HG03135 (cell line): ENCODE data around the gene ELP6.

Source experiments
- ATAC-seq: cut with Tn5 transposase; IDR thresholded peaks from one replicate; pipeline ENCODE4 v1.9.1; 2021; ENCODE audit warnings: mild to moderate bottlenecking, moderate library complexity; ENCODE audit not compliant: unreplicated experiment

Gene ELP6, protein sequence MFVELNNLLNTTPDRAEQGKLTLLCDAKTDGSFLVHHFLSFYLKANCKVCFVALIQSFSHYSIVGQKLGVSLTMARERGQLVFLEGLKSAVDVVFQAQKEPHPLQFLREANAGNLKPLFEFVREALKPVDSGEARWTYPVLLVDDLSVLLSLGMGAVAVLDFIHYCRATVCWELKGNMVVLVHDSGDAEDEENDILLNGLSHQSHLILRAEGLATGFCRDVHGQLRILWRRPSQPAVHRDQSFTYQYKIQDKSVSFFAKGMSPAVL

DNA sequence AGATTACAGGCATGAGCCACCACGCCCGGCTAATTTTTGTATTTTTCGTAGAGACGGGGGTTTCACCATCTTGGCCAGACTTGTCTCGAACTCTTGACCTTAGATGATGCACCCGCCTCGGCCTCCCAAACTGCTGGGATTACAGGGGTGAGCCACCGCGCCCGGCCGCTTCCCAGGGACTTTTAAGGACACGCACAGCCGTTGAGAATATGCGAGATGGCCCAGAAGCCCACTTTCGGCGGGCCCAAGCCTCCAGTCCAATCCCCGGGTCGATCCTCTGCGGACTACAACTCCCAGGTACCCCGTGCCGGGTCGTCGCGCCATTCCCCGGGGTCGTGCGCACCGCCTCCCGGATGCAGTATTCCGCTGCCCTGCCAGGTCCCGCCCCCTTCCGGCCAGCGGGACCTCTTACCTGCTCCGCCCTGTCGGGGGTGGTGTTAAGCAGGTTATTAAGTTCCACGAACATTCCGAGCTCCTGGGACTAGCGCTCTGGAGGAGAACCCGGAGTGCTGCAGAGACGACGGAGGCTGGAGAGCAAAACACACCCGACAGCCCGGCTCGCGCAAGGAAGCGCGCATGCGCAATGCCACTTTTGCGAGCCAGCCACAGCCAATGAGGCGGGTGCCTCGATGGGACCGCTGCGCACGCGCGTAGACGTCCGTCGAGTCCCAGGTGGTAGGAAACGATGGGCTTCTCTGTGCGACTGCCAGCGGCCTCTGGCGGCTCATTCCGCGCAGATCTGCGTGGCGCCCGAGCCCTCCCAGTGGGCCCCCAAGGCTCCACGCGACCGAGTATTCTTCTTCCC lies at the start of gene ELP6:
Gene ELP6 (minus strand): TSS at position 588 of the 805 bp plus-strand sequence. CDS start 122 bp downstream, at position 466.
- peak; percentile 89 for ATAC-seq

DNA sequence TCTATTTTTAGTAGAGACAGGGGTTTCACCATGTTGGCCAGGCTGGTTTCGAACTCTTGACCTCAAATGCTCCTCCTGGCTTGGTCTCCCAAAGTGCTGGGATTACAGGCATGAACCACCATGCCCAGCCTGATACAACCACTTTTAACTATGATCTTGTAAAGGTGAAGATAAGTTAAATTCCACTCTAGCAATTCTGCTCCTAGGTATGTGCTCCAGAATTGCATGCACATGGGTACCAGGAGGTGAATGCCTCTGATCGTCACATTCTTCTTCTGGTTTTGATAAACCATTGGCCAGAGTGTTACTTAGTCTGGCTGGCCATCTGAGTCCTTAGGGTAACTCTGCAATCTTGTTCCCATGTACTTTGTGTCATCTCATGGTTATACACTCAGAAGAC lies 42.8 kb upstream of the ELP6 start:
- no peak for ATAC-seq

- ATAC-seq: no peak
These were observed 40.8 kb upstream of the ELP6 start for GRCh38 chr3:47554335-47554734.

DNA sequence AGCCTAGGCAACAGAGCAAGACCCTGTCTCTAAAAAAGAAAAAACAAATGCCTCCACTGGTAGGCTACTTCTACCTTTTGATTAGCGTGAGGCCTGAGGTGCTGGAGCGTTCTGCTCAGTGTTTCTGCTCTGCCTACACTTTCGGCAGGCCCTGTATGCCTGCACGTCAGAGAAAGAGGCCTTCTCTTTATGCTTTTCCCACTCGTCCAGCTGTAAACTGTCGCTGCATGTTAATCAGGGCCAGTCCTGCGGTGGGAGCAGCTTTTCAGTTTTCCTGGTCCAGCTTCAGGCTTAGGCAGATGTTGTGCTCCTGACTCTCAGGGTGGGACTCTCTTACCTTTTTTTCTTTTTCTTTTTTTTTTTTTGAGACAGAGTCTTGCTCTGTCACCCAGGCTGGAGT lies 39.9 kb upstream of the ELP6 start:
- ATAC-seq: no peak

DNA sequence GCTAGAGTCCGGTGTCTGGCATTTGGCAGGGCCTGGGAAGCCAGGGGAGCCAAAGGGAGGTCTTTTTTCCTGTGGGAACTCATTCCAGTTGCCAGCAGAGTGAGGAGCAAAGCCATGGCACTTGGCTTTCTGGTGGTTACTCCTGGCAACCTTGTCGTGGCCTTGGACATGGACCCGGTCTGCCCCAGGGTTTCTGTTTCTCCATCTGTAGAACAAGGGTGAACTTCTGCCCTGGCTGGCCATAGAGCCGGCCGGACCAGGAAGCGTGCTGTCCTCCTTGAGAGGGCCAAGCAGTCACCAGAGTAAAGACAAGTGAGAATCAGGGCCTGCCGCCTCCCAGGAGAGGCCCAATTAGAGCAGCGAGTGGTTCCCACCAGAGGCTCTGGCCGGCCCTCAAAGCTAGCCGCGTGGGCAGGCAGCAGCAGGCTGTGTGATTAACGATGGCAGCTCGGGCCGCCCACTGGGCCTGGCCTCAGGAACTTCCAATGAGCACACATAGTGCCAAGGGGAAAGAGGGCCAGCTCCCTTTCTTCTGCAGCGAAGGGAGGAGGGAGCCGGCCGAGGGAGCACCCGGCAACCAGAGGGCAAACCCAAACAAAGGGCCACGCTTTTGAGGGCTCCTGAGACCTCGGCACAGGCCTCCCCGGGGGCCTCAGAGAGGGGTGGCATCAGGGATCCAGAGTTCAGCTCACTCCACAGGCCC lies 29.1 kb upstream of the ELP6 start:
- ATAC-seq: no peak

GRCh38 chr3:47541583-47542108 lies 28.1 kb upstream of the ELP6 start:
- no peak for ATAC-seq

- ATAC-seq: no peak
These were observed 26.8 kb upstream of the ELP6 start for GRCh38 chr3:47540281-47540680.

DNA sequence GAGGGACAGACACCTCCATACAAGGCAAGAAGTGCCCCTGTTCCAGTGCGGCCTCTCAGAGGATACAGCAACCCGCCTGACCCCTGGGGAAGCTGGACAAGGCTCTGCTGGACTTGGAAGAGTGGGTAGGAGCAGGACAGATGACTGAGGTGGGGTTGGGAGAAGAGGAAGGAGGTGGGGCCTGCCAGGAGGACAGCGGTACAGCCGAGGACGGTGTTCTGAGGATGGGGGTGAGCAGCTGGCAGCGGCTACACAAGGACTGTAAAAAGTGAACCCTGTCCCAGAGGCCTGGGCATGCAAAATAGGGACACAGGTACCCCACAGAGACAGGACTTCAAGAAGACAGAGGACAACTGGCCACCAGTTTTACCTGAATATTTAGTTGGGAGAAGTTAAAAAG lies 23.5 kb upstream of the ELP6 start:
- ATAC-seq: no peak

- ATAC-seq: no peak
These were observed 22.8 kb upstream of the ELP6 start for GRCh38 chr3:47536221-47536891.

DNA sequence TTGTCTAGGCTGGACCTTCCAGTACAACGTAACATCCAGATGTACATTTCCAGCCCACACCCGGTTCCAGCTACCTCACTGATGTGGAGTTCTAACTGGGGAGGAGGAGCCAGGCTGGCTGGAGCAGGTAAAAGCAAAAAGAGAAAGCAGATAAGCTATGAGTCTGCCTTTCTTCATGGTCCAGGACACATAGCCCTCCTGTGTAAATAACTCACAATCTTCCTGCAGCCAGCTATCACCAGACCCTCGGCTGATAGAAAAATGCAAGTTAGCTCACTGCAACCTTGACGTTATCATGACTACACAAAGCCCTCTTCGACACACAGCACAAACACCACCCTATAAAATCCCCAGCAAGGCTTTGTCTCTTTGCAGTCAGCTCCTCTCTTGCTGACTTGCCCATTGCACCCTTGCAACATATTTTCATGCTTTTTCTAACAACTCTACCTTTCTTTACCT lies 20.5 kb upstream of the ELP6 start:
- no peak for ATAC-seq

DNA sequence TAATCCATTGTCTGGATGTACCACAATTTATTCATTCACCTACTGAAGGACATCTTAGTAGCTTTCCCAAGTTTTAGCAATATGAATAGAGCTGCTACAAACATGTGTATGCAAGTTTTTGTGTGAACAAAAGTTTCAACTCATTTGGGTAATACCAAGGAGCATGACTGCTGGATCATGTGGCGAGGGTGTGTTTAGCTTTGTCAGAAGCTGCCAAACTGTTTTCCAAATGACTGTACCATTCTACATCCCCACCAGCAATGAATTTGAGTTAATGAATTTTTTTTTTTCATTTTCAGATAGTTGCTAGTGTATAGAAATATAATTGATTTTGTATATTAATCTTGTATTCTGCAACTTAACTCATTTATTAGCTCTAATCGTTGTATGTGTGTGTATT lies 20.0 kb upstream of the ELP6 start:
- no peak for ATAC-seq

DNA sequence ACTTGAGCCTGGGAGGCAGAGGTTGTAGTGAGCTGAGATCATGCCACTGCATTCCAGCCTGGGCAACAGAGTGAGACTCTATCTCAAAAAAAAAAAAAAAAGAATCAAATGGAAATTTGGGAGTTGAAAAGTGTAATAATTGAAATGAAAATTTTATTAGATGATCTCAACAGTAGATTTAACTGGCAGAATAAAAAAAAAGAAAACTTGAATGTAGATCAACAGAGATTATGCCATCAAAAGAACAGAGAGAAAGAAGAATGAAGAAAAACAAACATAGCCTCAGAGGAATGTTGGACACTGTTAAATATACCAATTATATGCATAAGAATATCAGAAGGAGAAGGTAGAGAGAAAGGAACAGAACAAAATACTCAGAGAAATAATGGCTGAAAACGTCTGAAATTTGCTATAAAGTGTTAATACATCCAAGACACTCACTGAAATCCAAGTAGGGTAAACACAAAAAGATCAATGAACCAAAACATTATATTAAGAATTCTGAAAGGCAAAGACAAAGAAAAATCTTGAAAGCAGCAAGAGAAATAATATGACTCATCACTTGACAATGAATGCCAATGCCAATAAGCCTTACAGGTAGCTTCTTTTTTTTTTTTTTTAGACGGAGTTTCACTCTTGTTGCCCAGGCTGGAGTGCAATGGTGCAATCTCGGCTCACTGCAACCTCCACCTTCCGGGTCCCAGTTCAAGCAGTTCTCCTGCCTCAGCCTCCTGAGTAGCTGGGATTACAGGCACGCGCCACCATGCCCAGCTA lies 14.6 kb upstream of the ELP6 start:
- ATAC-seq: no peak

- ATAC-seq: no peak
These were observed 12.1 kb upstream of the ELP6 start for GRCh38 chr3:47525617-47526016.

- ATAC-seq: no peak
These were observed 10.0 kb upstream of the ELP6 start for GRCh38 chr3:47523310-47524073.

DNA sequence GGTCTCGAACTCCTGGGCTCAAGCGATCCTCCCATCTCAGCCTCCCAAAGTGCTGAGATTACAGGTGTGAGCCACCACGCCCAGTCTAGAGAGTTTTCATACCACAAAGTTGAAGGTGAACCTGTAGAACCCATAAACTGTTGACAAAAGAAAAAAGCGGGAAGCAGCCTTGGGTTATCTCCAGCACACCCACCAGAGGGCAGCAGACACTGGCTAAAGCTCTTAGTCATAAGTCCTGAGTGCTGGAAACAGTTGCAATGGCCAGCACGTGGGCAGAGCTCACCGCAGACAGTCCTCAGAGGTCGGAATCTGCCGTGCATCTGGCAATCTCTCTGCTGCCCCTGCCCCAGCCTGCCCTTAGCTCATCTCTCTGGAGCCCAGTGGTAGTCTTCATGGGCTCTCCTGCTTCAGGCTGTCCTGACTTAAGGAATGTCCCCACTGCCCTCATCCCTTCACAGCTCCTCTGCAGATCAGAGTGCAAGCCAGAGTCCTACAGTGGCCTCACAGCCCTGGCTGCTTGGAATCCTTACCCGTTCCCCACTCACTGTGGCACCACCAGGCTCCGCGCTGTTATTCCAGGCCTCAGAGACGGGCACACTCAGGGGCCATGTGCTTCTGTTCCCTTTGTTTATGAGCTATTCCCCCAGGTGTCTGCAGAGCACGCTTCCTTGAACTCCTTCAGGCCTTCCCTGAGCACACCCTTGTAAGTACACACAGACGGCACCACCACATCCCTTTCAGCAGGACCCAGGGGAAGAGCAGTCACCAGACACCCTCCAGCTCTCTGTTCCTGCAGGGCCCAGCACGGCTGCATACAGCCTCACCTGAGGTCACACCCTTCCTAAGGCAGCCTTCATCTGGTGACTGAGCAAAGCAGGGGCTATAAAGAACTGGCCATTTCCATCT lies 8.8 kb upstream of the ELP6 start:
- ATAC-seq: peak; percentile 75

- no peak for ATAC-seq
These were observed 7.2 kb upstream of the ELP6 start for GRCh38 chr3:47520756-47521155.

- ATAC-seq: no peak
These were observed 4.4 kb upstream of the ELP6 start for GRCh38 chr3:47517937-47518336.

GRCh38 chr3:47515864-47516319 lies 2.4 kb upstream of the ELP6 start:
- no peak for ATAC-seq
